ENCODE measurements around the gene MRO. TPM values are rescaled to one million over a fixed set of nuclear protein-coding genes. Genes with fewer than 3 reads are reported as not detected.

MRO gene
- total and polyA plus RNA-seq, 10 of the 15 experiments (the other 5 are each of a cell fraction or from before 2014, with no cell fraction given) = 0.11 to 0.18 TPM; not detected in 8

DNA sequence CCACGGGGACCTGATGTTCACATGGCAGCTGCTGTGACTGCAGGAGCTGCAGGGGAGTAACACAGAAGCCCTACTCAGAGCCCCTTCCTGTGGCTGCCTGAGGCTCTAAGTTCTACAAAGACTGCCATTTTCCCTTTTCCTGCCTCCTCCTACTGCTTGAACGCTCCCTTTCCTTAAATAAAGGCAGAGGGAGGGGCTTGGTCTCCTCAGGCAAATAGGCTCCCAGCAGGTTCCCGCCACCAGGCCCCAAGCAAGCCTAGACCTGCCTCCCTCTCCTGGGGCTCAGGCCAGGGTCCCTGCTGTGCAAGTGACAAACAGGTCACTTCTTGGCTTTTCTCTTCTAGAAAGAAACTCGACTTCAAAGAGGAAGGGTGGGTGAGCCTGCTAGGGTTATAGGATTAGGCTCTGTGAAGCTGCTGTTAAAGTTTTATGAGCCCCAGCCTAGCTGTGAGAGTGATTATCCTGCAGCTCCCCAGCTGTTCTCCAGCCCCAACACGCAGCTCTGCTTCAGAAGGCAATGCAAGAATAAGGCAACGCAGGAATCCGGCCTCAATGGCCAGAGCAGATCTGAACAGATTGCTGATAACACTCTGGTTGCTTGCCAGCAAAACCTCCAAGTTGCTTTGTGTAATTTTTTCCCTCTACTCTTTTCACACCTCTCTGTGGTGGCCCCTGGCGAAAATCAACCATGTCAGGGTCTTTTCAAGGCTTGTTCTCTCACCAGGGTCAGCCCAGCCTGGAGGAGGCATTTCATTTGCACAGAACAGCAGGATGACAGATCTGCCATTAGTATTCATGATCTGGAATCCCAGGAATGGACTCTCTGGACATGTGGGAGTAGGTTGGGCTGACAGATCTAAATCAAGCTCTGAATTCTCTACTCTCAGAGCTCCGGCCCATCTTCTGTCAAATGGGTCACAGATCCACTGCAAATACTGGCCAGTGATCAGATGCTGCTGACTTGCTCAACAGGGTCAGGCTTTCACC, 71.3 kb downstream of the MRO start:
- ChIA-PET RAD21 (ENCODE audit: unreplicated experiment) (no interaction called here), CTCF (no interaction called here), POLR2A (no interaction called here), SMC1A (ENCODE audit: uncharacterized antibody, unreplicated experiment) (no interaction called here)
- intact Hi-C loops (cut with micrococcal nuclease; ENCODE audit: unreplicated experiment) (no loop called here), in situ Hi-C loops (cut with MboI) (no loop called here)
- no peak overlapping the region for H3K27ac ChIP-seq (ENCODE audit: control insufficient read depth, insufficient read depth)
- no peak overlapping the region for H3K4me2 ChIP-seq (ENCODE audit: control insufficient read depth, insufficient read depth)
- WGBS (ENCODE audit: insufficient coverage, insufficient replicate concordance, low lambda C conversion rate, missing lambda C conversion rate) = 10% methylated on average over 9 of the region's 9 CpGs
- no peaks in the 10 kb centered on the region for H3K4me1 ChIP-seq (ENCODE audit: control insufficient read depth, insufficient read depth, low read length)
- no peak overlapping the region for H2AFZ ChIP-seq (ENCODE audit: control insufficient read depth, low read depth, low read length)
- BruUV-seq (replicated peaks) = no TSS peak
- no peak for FAIRE-seq
- peaks cover 0 to 10% of the 10 kb centered on the region in 2 experiments for H3K27me3 ChIP-seq (replicated peaks in 1 of 2; ENCODE audit: control insufficient read depth in 2 of 2, insufficient read depth in 2 of 2, low read length in 1 of 2)
- no peak for ATAC-seq
- no peak for TF ChIP-seq SMAD5 (IDR thresholded peaks at IDR 0.05; ENCODE audit: low read depth)
- TF ChIP-seq PML (IDR thresholded peaks at IDR 0.05; ENCODE audit: low read length) = no peak
- TF ChIP-seq ESRRA (IDR thresholded peaks at IDR 0.05; ENCODE audit: low read length) = no peak
- TF ChIP-seq ZNF274 (IDR thresholded peaks at IDR 0.05; ENCODE audit: insufficient read depth, insufficient read length) = no peak
- TF ChIP-seq PKNOX1 (IDR thresholded peaks at IDR 0.05) = no peak
- no peak for TF ChIP-seq ZBTB11 (CRISPR knock-in tag; IDR thresholded peaks at IDR 0.05)
- TF ChIP-seq MTA2 (IDR thresholded peaks at IDR 0.05; ENCODE audit: low read depth) = no peak
- TF ChIP-seq STAT3 (IDR thresholded peaks at IDR 0.05; ENCODE audit: low read depth, low read length) = no peak
- no peak for TF ChIP-seq HDAC6 (IDR thresholded peaks at IDR 0.05; ENCODE audit: unreplicated experiment)
- no peak overlapping the region for H3K9ac ChIP-seq (ENCODE audit: control insufficient read depth, insufficient read depth, low read length)
- no peaks in the 10 kb centered on the region for H4K20me1 ChIP-seq (ENCODE audit: control insufficient read depth, insufficient read depth)
- H3K4me3 ChIP-seq = no peak overlapping the region
- H3K79me2 ChIP-seq (ENCODE audit: control insufficient read depth, insufficient read depth, low read length) = no peaks in the 10 kb centered on the region
- no peaks in the 10 kb centered on the region; the same call in 2 of the 3 replicates for H3K9me3 ChIP-seq (replicated peaks; ENCODE audit: control insufficient read depth, insufficient read depth, low read length)
- no peaks in the 10 kb centered on the region for H3K36me3 ChIP-seq (ENCODE audit: control insufficient read depth in 2 of 2, insufficient read depth in 2 of 2, low read length in 1 of 2)
- DNase-seq (ENCODE audit: low read depth, low spot score) = no peak
